Calu3 (cell line): Measurements from ENCODE around the gene DYNC1I1. TPM values are rescaled to one million over a fixed set of nuclear protein-coding genes. Genes with fewer than 3 reads are reported as not detected.
"Not testable (repeated sequence)": the region's sequence is repeated elsewhere in the genome, so short reads cannot be mapped to it uniquely, and the experiment has no call there.

ENCODE experiments used
- BruUV-seq: library from RNA; stranded (reverse); fragments of 400-500 nt; replicated peaks from 2 replicates; lab custom pipeline; 2021; lab: Mats Ljungman, UMichigan
- CTCF ChIA-PET: fragments of 300-600 bp; sonication (Branson Sonifier 250); formaldehyde crosslinking; loops from one replicate; lab custom pipeline; 2022; ENCODE audit warnings: antibody characterized with exemption; lab: Charles Lee
- DNase-seq: peaks from one replicate; pipeline ENCODE4 v3.0.0; 2022
- H3K27ac Mint-ChIP-seq: one replicate; pipeline ENCODE4 v1.8.0; 2022; ENCODE audit warnings: mixed read lengths; ENCODE audit not compliant: unreplicated experiment
- H3K27me3 Mint-ChIP-seq: one replicate; pipeline ENCODE4 v1.8.0; 2022; ENCODE audit warnings: mixed read lengths; ENCODE audit not compliant: unreplicated experiment
- H3K36me3 Mint-ChIP-seq: one replicate; pipeline ENCODE4 v1.8.0; 2022; ENCODE audit warnings: mild to moderate bottlenecking, moderate library complexity, mixed read lengths; ENCODE audit not compliant: insufficient read depth, unreplicated experiment
- H3K4me1 Mint-ChIP-seq: one replicate; pipeline ENCODE4 v1.8.0; 2022; ENCODE audit warnings: mild to moderate bottlenecking, low read depth, mixed read lengths; ENCODE audit not compliant: unreplicated experiment
- H3K4me3 Mint-ChIP-seq: one replicate; pipeline ENCODE4 v1.8.0; 2022; ENCODE audit warnings: mild to moderate bottlenecking, low read depth, moderate library complexity, mixed read lengths; ENCODE audit not compliant: unreplicated experiment
- H3K9me3 Mint-ChIP-seq: one replicate; pipeline ENCODE4 v1.8.0; 2022; ENCODE audit warnings: low read depth, mixed read lengths; ENCODE audit not compliant: unreplicated experiment
- CTCF ChIP-seq: fragments of 200-600 bp; IDR thresholded peaks from one replicate; pipeline ENCODE4 v1.8.0; 2022; ENCODE audit warnings: antibody characterized with exemption; ENCODE audit not compliant: unreplicated experiment
- intact Hi-C: fragments of 100-400 bp; cut with micrococcal nuclease; formaldehyde crosslinking; loops from one replicate; pipeline ENCODE4 v1.10.0; 2022; ENCODE audit not compliant: unreplicated experiment
- total RNA-seq: library from RNA; stranded (reverse); gene quantifications from 2 replicates; pipeline ENCODE4 v1.2.3, GENCODE V29; 2022

Gene DYNC1I1
- total RNA-seq, 1 experiment from 2014 or later: 0.73 TPM

DNA sequence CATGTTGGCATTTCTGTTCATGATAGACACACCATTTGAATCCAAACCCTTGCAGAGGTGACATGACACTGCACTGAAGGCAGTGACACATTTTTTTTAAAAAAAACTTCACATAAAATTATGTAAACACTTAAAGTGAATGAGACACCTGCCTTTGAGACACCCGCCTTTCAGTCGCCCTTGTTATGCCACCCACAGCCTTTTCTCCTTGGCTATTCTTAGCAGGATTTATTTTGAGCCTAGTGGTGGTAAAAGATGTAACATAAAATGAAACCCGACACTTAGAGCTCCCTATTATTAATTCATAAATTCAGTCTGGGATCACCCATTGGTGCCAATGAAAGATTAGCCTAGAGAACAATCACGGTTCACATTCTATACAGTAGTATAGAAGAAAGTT is 161.3 kb downstream of the DYNC1I1 start:
- Mint-ChIP-seq H3K4me3 (no peak overlapping the region), H3K36me3 (no peaks in the 10 kb centered on the region), H3K27ac (no peak overlapping the region), H3K4me1 (no peaks in the 10 kb centered on the region), H3K27me3 (no peaks in the 10 kb centered on the region), H3K9me3 (no peaks in the 10 kb centered on the region)
- CTCF ChIA-PET: no interaction called here
- intact Hi-C loops: no loop called here
- no peak for DNase-seq
- no peak for TF ChIP-seq CTCF
- no TSS peak for BruUV-seq

GRCh38 chr7:95944867-95945266 is 172.5 kb downstream of the DYNC1I1 start:
- H3K27ac Mint-ChIP-seq, BruUV-seq, DNase-seq, H3K9me3 Mint-ChIP-seq, CTCF ChIA-PET, H3K36me3 Mint-ChIP-seq, H3K27me3 Mint-ChIP-seq, intact Hi-C loops, H3K4me1 Mint-ChIP-seq, H3K4me3 Mint-ChIP-seq: not testable (repeated sequence)

DNA sequence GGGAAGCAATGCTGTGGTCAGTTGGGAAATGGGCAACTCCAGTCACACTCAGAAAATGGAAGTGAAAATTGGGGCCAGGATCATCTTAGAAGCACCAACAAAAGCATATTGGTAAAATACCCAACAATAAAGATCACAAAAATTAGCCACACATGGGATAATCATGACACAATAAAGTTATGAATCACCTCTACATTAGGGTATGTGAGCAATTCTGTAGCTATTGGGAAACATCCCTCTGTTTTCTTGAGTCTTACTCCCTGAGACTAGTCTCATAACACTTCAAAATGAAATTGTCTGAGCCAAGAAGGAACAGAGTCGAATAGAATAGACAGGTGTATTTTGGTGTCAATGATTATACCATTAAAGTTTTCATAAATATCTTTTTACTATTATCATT is 178.3 kb downstream of the DYNC1I1 start:
- H3K27ac Mint-ChIP-seq: no peak overlapping the region
- DNase-seq: no peak
- H3K4me3 Mint-ChIP-seq: no peak overlapping the region
- BruUV-seq: no TSS peak
- intact Hi-C loops: no loop called here
- H3K9me3 Mint-ChIP-seq: no peaks in the 10 kb centered on the region
- TF ChIP-seq CTCF: no peak
- no peaks in the 10 kb centered on the region for H3K36me3 Mint-ChIP-seq
- peaks cover 13% of the 10 kb centered on the region for H3K27me3 Mint-ChIP-seq
- CTCF ChIA-PET: no interaction called here
- H3K4me1 Mint-ChIP-seq: no peaks in the 10 kb centered on the region

- intact Hi-C loops: no loop called here
- no TSS peak for BruUV-seq
These were observed 179.2 kb downstream of the DYNC1I1 start for GRCh38 chr7:95951531-95951930.

More at GRCh38 chr7:95951531-95951930, 179.2 kb downstream of the DYNC1I1 start:
- H3K27me3 Mint-ChIP-seq: peaks cover 13% of the 10 kb centered on the region
- no peaks in the 10 kb centered on the region for H3K4me1 Mint-ChIP-seq
- no peaks in the 10 kb centered on the region for H3K9me3 Mint-ChIP-seq
- H3K27ac Mint-ChIP-seq: no peak overlapping the region
- no peak for DNase-seq
- H3K4me3 Mint-ChIP-seq: no peak overlapping the region
- CTCF ChIA-PET: no interaction called here
- H3K36me3 Mint-ChIP-seq: no peaks in the 10 kb centered on the region
- no peak for TF ChIP-seq CTCF
